Mesenchymal stem cell (in vitro differentiated cells and primary cell): ENCODE measurements around the gene PAPSS1.
A peak's percentile ranks its signal among the peaks of the same experiment; 100 is the strongest.

ENCODE experiments used
- DNase-seq: peaks from one replicate; pipeline ENCODE4 v3.0.0-alpha.2; 2013
- H2AFZ ChIP-seq: one replicate; pipeline ENCODE4 v1.6.1; 2013; ENCODE audit warnings: low read depth, mild to moderate bottlenecking, control low read depth, inconsistent platforms, low read length, moderate library complexity
- H2AK5ac ChIP-seq: 2 replicates; pipeline ENCODE4 v1.6.1; 2013; ENCODE audit warnings: low read length, moderate library complexity, mild to moderate bottlenecking, inconsistent platforms; ENCODE audit not compliant: severe bottlenecking
- H2BK120ac ChIP-seq: one replicate; pipeline ENCODE4 v1.6.1; 2013; ENCODE audit warnings: low read depth, mild to moderate bottlenecking, inconsistent platforms, low read length, moderate library complexity
- H2BK12ac ChIP-seq, 2 experiments: one replicate each; pipeline ENCODE4 v1.6.1; 2013; ENCODE audit warnings: inconsistent platforms in 2 of 2, low read length in 2 of 2, mild to moderate bottlenecking in 2 of 2, moderate library complexity in 2 of 2, control low read depth in 1 of 2
- H2BK15ac ChIP-seq: one replicate; pipeline ENCODE4 v1.6.1; 2013; ENCODE audit warnings: mild to moderate bottlenecking, low read depth, inconsistent platforms; ENCODE audit not compliant: poor library complexity, severe bottlenecking
- H2BK5ac ChIP-seq: 2 replicates; pipeline ENCODE4 v1.6.1; 2013; ENCODE audit warnings: low read depth, mild to moderate bottlenecking, low read length, control low read depth, inconsistent platforms; ENCODE audit not compliant: poor library complexity, severe bottlenecking
- H3K14ac ChIP-seq, 2 experiments: one replicate each; pipeline ENCODE4 v1.6.1; 2013; ENCODE audit warnings: inconsistent platforms in 2 of 2, low read length in 2 of 2, control low read depth in 1 of 2, mild to moderate bottlenecking in 1 of 2, moderate library complexity in 1 of 2
- H3K18ac ChIP-seq, 2 experiments: one replicate each; pipeline ENCODE4 v1.6.1; 2013; ENCODE audit warnings: inconsistent platforms in 2 of 2, low read length in 2 of 2, control low read depth in 1 of 2, low read depth in 1 of 2, mild to moderate bottlenecking in 1 of 2
- H3K23ac ChIP-seq, 2 experiments: one replicate each; pipeline ENCODE4 v1.6.1; 2013; ENCODE audit warnings: inconsistent platforms in 2 of 2, low read length in 2 of 2, mild to moderate bottlenecking in 2 of 2, moderate library complexity in 2 of 2, control low read depth in 1 of 2
- H3K27ac ChIP-seq: 2 replicates; pipeline ENCODE4 v1.5.1; 2013; ENCODE audit warnings: mild to moderate bottlenecking, moderate library complexity, low read length, control low read depth, inconsistent platforms; ENCODE audit not compliant: poor library complexity, severe bottlenecking
- H3K27me3 ChIP-seq, 2 experiments: 2 replicates each; pipeline versions ENCODE4 v1.6.1 to v1.7.0; 2013; ENCODE audit warnings: low read length in 2 of 2, mild to moderate bottlenecking in 2 of 2, moderate library complexity in 2 of 2, control low read depth in 1 of 2, inconsistent platforms in 1 of 2; ENCODE audit not compliant: control insufficient read depth in 1 of 2, insufficient read depth in 1 of 2
- H3K36me3 ChIP-seq, 2 experiments: 2 replicates each; pipeline versions ENCODE4 v1.6.1 to v1.7.0; 2013; ENCODE audit warnings: low read length in 2 of 2, control low read depth in 1 of 2, inconsistent platforms in 1 of 2, low read depth in 1 of 2, mild to moderate bottlenecking in 1 of 2; ENCODE audit not compliant: insufficient read depth in 2 of 2, control insufficient read depth in 1 of 2
- H3K4ac ChIP-seq, 2 experiments: one replicate each; pipeline ENCODE4 v1.6.1; 2013; ENCODE audit warnings: inconsistent platforms in 2 of 2, low read length in 2 of 2, mild to moderate bottlenecking in 2 of 2, moderate library complexity in 2 of 2, control low read depth in 1 of 2, low read depth in 1 of 2
- H3K4me1 ChIP-seq: 2 replicates; pipeline ENCODE4 v1.6.1; 2013; ENCODE audit warnings: low read depth, low read length, control low read depth; ENCODE audit not compliant: control insufficient read depth, insufficient read depth
- H3K4me2 ChIP-seq: 2 replicates; pipeline ENCODE4 v1.6.1; 2013; ENCODE audit warnings: low read length, mild to moderate bottlenecking, inconsistent platforms; ENCODE audit not compliant: poor library complexity, severe bottlenecking
- H3K4me3 ChIP-seq, 2 experiments: 2 replicates each; pipeline versions ENCODE4 v1.5.1 to v1.7.0; 2013; ENCODE audit warnings: low read length in 2 of 2, mild to moderate bottlenecking in 2 of 2, control low read depth in 1 of 2, low read depth in 1 of 2; ENCODE audit not compliant: insufficient read depth in 1 of 2
- H3K79me1 ChIP-seq: replicated peaks from 2 replicates; pipeline ENCODE4 v1.6.1; 2013; ENCODE audit warnings: mild to moderate bottlenecking, control low read depth, low read length, inconsistent platforms; ENCODE audit not compliant: poor library complexity, severe bottlenecking
- H3K9ac ChIP-seq: 2 replicates; pipeline ENCODE4 v1.7.0; 2013; ENCODE audit warnings: mild to moderate bottlenecking, low read length, moderate library complexity
- H3K9me3 ChIP-seq: 2 replicates; pipeline ENCODE4 v1.7.0; 2013; ENCODE audit warnings: mild to moderate bottlenecking, low read length; ENCODE audit not compliant: control insufficient read depth
- H4K8ac ChIP-seq: one replicate; pipeline ENCODE4 v1.6.1; 2013; ENCODE audit warnings: inconsistent platforms, mild to moderate bottlenecking, low read length, moderate library complexity
- H4K91ac ChIP-seq: one replicate; pipeline ENCODE4 v1.6.1; 2013; ENCODE audit warnings: mild to moderate bottlenecking, low read length, inconsistent platforms
- WGBS: methylation state at CpG from one replicate; pipeline ENCODE4 v1.1.7; 2013; ENCODE audit warnings: mixed read lengths; 5-methylcytosine and 5-hydroxymethylcytosine counted together

The PAPSS1 gene

DNA sequence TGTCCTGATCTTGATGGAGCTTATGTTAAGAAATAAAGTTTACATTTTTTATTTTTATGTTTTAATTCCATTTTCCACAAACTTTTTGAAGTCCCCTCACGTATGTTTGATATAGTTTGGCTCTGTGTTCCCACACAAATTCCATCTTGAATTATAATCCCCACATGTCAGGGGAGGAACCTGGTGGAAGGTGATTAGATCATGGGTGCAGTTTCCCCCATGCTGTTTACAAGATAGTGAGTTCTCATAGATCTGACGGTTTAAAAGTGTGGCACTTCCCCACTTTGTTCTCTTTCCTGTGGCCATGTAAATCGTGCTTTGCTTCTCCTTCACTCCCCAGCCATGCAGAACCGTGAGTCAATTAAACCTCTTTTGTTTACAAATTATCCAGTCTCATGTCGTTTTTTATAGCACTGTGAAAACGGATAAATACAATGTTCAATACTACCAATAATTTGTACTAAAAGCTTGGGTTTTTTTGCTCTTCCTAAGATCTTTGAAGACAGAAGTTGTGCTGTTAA is 89.8 kb downstream of the PAPSS1 start:
- H2BK120ac ChIP-seq: no peak overlapping the region
- peaks cover 12% of the 10 kb centered on the region for H3K79me1 ChIP-seq
- no peak overlapping the region for H3K18ac ChIP-seq
- H2AFZ ChIP-seq: no peak overlapping the region
- no peak overlapping the region for H2BK12ac ChIP-seq
- H3K9me3 ChIP-seq: no peaks in the 10 kb centered on the region
- no peak overlapping the region for H4K8ac ChIP-seq
- no peak overlapping the region for H2BK5ac ChIP-seq
- H3K27me3 ChIP-seq: no peaks in the 10 kb centered on the region
- 75% methylated on average over 4 of the region's 6 CpGs for WGBS
- no peak overlapping the region for H4K91ac ChIP-seq
- no peak for DNase-seq
- H3K4me3 ChIP-seq: peak overlapping the region in 1 of 2 experiments; percentile 69
- no peak overlapping the region for H3K9ac ChIP-seq
- H3K14ac ChIP-seq: no peak overlapping the region
- H2AK5ac ChIP-seq: no peak overlapping the region
- no peak overlapping the region for H3K27ac ChIP-seq
- H2BK15ac ChIP-seq: no peak overlapping the region
- no peaks in the 10 kb centered on the region for H3K4me1 ChIP-seq
- H3K36me3 ChIP-seq: peaks cover 0 to 2% of the 10 kb centered on the region in 2 experiments
- H3K23ac ChIP-seq: no peak overlapping the region
- no peak overlapping the region for H3K4ac ChIP-seq
- H3K4me2 ChIP-seq: no peak overlapping the region

DNA sequence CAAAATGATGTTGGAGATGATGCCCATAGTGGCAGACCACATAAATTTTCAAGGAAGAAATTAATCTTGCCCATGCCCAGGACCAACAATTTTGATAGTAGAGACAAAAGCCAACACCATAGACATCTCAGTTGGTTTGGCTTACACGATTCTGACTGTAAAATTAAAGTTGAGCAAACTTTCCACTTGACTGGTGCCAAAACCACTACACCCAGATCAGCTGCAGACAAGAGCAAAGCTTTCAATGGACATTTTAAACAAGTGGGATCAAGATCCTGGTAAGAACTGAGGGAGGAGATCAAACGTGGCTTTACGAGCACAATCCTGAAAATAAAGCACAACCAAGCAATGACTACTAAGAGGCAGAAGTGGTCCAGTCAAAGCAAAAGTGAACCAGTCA is 90.7 kb downstream of the PAPSS1 start:
- WGBS: 93% methylated on average over 3 of the region's 3 CpGs
- no peak overlapping the region for H2BK15ac ChIP-seq
- no peak for DNase-seq
- no peak overlapping the region for H2AFZ ChIP-seq
- no peaks in the 10 kb centered on the region for H3K9me3 ChIP-seq
- no peak overlapping the region for H4K91ac ChIP-seq
- H3K14ac ChIP-seq: no peak overlapping the region
- no peak overlapping the region for H4K8ac ChIP-seq
- H3K36me3 ChIP-seq: peaks cover 0 to 2% of the 10 kb centered on the region in 2 experiments
- H3K23ac ChIP-seq: no peak overlapping the region
- no peaks in the 10 kb centered on the region for H3K4me1 ChIP-seq
- no peak overlapping the region for H2BK12ac ChIP-seq
- no peak overlapping the region for H3K9ac ChIP-seq
- no peak overlapping the region for H3K4me2 ChIP-seq
- no peak overlapping the region for H3K27ac ChIP-seq
- H3K18ac ChIP-seq: no peak overlapping the region
- H2BK5ac ChIP-seq: no peak overlapping the region
- H2BK120ac ChIP-seq: no peak overlapping the region
- peak overlapping the region in 1 of 2 experiments; percentile 1 for H3K4me3 ChIP-seq
- no peak overlapping the region for H3K4ac ChIP-seq
- no peaks in the 10 kb centered on the region for H3K27me3 ChIP-seq
- H3K79me1 ChIP-seq: peaks cover 14% of the 10 kb centered on the region
- no peak overlapping the region for H2AK5ac ChIP-seq

DNA sequence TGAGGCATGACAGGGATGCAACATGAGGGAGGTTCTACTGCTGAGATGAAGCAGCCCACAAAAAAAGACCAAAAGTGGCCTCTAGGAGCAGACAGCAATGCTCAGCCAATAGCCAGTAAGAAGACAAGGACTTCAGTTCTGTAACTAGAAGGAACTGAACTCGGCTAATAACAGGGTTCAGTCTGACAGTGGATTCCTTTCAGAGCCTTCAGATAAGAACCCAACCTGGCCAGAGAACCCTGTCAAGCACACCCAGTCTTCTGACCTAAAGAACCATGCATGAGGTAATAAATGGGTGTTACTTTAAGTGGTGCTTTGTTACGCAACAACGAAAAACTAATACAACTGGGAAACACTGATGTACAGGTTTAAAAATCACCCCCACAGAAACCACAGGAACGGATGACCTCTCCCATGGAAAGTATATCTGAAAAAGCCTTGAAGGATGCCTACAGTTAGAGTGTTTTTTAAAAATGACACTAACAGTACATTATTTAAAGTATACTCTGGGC is 94.6 kb downstream of the PAPSS1 start:
- Histone ChIP-seq H2BK12ac (no peak overlapping the region), H2BK5ac (no peak overlapping the region), H3K27me3 (no peaks in the 10 kb centered on the region), H3K9me3 (peaks cover 6% of the 10 kb centered on the region), H3K27ac (no peak overlapping the region), H2BK120ac (no peak overlapping the region), H3K4ac (no peak overlapping the region), H3K79me1 (peaks cover 13% of the 10 kb centered on the region), H2BK15ac (no peak overlapping the region), H3K14ac (no peak overlapping the region), H2AK5ac (no peak overlapping the region), H3K4me2 (no peak overlapping the region), H3K4me3 (no peak overlapping the region), H4K8ac (no peak overlapping the region), H3K9ac (no peak overlapping the region), H3K23ac (no peak overlapping the region), H3K18ac (no peak overlapping the region), H3K4me1 (no peaks in the 10 kb centered on the region), H3K36me3 (peaks cover 0 to 11% of the 10 kb centered on the region in 2 experiments), H2AFZ (no peak overlapping the region), H4K91ac (no peak overlapping the region)
- 100% methylated on average over 1 of the region's 4 CpGs for WGBS
- no peak for DNase-seq

DNA sequence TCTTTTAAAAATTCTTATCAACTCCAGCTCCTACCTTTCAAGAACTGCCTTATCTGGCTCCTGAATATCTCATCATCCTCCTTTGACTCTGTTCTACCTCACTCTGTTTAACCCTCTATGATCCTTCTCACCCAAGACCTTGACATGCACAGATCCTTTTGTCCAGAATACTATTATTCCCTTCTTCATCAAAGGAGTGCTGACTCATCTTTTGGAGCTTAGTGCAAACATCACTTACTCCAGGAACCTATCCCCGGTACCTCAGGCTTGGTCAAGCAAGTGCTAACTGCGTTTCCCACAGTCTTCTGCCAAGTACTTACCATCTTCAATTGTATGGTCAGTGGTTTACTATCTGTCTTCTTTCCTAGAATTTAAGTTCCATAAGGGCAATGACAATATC is 96.0 kb downstream of the PAPSS1 start:
- Histone ChIP-seq H4K91ac (no peak overlapping the region), H2BK120ac (no peak overlapping the region), H3K36me3 (peaks cover 0 to 11% of the 10 kb centered on the region in 2 experiments), H3K9ac (no peak overlapping the region), H2BK15ac (no peak overlapping the region), H3K4me3 (no peak overlapping the region), H3K4ac (no peak overlapping the region), H3K23ac (no peak overlapping the region), H3K18ac (no peak overlapping the region), H3K79me1 (peaks cover 13% of the 10 kb centered on the region), H3K4me1 (peaks cover 1% of the 10 kb centered on the region), H2AK5ac (no peak overlapping the region), H3K9me3 (peaks cover 6% of the 10 kb centered on the region), H2BK12ac (no peak overlapping the region), H3K4me2 (no peak overlapping the region), H3K14ac (no peak overlapping the region), H3K27me3 (no peaks in the 10 kb centered on the region), H2AFZ (no peak overlapping the region), H4K8ac (no peak overlapping the region), H3K27ac (no peak overlapping the region), H2BK5ac (no peak overlapping the region)
- WGBS: 100% methylated on average over 2 of the region's 2 CpGs
- no peak for DNase-seq
